Measurements from ENCODE around the gene EBF3. TPM values are rescaled to one million over a fixed set of nuclear protein-coding genes. Genes with fewer than 3 reads are reported as not detected.

EBF3 gene
- total and polyA plus RNA-seq, 2 experiments from 2014 or later, result 0.27 to 0.49 TPM

DNA sequence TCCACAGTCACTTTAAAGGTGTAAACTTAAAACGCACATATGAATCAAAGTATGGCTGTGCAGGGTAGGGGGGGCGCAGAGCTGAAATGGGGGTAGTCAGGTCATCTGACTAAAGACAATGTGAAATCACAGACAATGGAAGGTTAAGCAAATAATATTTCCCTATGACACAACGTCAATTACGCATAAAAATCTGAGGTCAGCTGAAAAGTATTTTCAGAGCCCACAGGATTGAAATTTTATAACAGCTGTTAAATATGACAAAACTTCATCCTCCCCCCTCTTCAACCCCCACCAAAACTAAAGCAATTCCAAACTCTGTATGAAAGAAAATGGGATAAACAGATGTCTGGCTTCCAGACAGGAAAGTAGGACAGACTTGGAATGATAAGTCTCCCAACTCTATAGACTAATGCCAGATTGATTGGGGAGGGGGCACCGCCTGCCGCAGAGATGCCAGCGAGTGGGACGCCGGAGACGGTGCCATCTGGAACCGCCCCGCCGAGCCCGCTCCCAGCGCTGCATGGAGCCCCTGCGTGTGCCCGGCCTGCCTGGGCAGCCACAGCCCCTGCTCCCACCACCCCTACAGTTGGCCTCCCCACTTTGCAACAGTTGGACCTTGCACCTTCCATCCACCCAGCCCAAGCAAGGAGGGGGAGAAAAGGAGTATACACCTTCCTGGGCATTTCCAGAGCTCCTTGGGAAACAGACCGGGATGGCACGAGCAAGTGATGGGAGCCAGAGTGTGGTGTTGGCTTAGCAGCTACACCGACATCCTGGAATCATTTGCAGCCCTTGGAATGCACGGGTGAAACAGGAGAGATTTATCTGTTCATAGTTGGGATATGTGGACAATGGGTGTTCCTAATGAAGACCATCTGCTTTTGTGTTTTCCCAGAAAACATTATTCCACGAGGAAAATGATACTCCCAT lies 10.7 kb downstream of the EBF3 start (continued):
- TF ChIP-seq, protein P1, sequence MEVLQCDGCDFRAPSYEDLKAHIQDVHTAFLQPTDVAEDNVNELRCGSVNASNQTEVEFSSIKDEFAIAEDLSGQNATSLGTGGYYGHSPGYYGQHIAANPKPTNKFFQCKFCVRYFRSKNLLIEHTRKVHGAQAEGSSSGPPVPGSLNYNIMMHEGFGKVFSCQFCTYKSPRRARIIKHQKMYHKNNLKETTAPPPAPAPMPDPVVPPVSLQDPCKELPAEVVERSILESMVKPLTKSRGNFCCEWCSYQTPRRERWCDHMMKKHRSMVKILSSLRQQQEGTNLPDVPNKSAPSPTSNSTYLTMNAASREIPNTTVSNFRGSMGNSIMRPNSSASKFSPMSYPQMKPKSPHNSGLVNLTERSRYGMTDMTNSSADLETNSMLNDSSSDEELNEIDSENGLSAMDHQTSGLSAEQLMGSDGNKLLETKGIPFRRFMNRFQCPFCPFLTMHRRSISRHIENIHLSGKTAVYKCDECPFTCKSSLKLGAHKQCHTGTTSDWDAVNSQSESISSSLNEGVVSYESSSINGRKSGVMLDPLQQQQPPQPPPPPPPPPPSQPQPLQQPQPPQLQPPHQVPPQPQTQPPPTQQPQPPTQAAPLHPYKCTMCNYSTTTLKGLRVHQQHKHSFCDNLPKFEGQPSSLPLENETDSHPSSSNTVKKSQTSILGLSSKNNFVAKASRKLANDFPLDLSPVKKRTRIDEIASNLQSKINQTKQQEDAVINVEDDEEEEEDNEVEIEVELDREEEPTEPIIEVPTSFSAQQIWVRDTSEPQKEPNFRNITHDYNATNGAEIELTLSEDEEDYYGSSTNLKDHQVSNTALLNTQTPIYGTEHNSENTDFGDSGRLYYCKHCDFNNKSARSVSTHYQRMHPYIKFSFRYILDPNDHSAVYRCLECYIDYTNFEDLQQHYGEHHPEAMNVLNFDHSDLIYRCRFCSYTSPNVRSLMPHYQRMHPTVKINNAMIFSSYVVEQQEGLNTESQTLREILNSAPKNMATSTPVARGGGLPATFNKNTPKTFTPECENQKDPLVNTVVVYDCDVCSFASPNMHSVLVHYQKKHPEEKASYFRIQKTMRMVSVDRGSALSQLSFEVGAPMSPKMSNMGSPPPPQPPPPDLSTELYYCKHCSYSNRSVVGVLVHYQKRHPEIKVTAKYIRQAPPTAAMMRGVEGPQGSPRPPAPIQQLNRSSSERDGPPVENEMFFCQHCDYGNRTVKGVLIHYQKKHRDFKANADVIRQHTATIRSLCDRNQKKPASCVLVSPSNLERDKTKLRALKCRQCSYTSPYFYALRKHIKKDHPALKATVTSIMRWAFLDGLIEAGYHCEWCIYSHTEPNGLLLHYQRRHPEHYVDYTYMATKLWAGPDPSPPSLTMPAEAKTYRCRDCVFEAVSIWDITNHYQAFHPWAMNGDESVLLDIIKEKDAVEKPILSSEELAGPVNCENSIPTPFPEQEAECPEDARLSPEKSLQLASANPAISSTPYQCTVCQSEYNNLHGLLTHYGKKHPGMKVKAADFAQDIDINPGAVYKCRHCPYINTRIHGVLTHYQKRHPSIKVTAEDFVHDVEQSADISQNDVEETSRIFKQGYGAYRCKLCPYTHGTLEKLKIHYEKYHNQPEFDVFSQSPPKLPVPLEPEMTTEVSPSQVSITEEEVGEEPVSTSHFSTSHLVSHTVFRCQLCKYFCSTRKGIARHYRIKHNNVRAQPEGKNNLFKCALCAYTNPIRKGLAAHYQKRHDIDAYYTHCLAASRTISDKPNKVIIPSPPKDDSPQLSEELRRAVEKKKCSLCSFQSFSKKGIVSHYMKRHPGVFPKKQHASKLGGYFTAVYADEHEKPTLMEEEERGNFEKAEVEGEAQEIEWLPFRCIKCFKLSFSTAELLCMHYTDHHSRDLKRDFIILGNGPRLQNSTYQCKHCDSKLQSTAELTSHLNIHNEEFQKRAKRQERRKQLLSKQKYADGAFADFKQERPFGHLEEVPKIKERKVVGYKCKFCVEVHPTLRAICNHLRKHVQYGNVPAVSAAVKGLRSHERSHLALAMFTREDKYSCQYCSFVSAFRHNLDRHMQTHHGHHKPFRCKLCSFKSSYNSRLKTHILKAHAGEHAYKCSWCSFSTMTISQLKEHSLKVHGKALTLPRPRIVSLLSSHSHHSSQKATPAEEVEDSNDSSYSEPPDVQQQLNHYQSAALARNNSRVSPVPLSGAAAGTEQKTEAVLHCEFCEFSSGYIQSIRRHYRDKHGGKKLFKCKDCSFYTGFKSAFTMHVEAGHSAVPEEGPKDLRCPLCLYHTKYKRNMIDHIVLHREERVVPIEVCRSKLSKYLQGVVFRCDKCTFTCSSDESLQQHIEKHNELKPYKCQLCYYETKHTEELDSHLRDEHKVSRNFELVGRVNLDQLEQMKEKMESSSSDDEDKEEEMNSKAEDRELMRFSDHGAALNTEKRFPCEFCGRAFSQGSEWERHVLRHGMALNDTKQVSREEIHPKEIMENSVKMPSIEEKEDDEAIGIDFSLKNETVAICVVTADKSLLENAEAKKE (CRISPR knock-in tag; IDR thresholded peaks at IDR 0.05), result no peak

GRCh38 chr10:129952378-129953118 lies 11.5 kb downstream of the EBF3 start:
- Histone ChIP-seq H3K36me3 (ENCODE audit: insufficient read depth) (no peaks in the 10 kb centered on the region), H2AFZ (no peak overlapping the region), H3K79me2 (replicated peaks; ENCODE audit: insufficient read depth) (no peaks in the 10 kb centered on the region), H3F3A (replicated peaks; ENCODE audit: low read depth) (peaks cover 6% of the 10 kb centered on the region; the same call in 1 of the 2 replicates), H3K4me2 (no peak overlapping the region), H4K20me1 (replicated peaks; ENCODE audit: insufficient read depth) (no peaks in the 10 kb centered on the region), H3K4me1 (ENCODE audit: insufficient read depth) (peaks cover 45% of the 10 kb centered on the region), H3K27me3 (ENCODE audit: insufficient read depth) (peaks cover 58% of the 10 kb centered on the region), H3K4me3 (no peak overlapping the region), H3K9me2 (ENCODE audit: insufficient read depth) (no peaks in the 10 kb centered on the region), H3K27ac (ENCODE audit: low read depth) (no peak overlapping the region)
- no peak overlapping the region for H3K4me3 Mint-ChIP-seq
- TF ChIP-seq, protein P2, sequence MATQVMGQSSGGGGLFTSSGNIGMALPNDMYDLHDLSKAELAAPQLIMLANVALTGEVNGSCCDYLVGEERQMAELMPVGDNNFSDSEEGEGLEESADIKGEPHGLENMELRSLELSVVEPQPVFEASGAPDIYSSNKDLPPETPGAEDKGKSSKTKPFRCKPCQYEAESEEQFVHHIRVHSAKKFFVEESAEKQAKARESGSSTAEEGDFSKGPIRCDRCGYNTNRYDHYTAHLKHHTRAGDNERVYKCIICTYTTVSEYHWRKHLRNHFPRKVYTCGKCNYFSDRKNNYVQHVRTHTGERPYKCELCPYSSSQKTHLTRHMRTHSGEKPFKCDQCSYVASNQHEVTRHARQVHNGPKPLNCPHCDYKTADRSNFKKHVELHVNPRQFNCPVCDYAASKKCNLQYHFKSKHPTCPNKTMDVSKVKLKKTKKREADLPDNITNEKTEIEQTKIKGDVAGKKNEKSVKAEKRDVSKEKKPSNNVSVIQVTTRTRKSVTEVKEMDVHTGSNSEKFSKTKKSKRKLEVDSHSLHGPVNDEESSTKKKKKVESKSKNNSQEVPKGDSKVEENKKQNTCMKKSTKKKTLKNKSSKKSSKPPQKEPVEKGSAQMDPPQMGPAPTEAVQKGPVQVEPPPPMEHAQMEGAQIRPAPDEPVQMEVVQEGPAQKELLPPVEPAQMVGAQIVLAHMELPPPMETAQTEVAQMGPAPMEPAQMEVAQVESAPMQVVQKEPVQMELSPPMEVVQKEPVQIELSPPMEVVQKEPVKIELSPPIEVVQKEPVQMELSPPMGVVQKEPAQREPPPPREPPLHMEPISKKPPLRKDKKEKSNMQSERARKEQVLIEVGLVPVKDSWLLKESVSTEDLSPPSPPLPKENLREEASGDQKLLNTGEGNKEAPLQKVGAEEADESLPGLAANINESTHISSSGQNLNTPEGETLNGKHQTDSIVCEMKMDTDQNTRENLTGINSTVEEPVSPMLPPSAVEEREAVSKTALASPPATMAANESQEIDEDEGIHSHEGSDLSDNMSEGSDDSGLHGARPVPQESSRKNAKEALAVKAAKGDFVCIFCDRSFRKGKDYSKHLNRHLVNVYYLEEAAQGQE (IDR thresholded peaks at IDR 0.05; ENCODE audit: unreplicated experiment), result no peak
- TF ChIP-seq ZNF331 (CRISPR knock-in tag; IDR thresholded peaks at IDR 0.05; ENCODE audit: low read depth) (no peak), EZH2 (IDR thresholded peaks at IDR 0.05; ENCODE audit: low read depth, unreplicated experiment) (no peak), EZH2phosphoT487 (IDR thresholded peaks at IDR 0.05; ENCODE audit: unreplicated experiment) (no peak), ZNF114 (CRISPR knock-in tag; IDR thresholded peaks at IDR 0.05) (no peak), JUNB (IDR thresholded peaks at IDR 0.05; ENCODE audit: unreplicated experiment) (no peak)
- TF ChIP-seq, protein P3, sequence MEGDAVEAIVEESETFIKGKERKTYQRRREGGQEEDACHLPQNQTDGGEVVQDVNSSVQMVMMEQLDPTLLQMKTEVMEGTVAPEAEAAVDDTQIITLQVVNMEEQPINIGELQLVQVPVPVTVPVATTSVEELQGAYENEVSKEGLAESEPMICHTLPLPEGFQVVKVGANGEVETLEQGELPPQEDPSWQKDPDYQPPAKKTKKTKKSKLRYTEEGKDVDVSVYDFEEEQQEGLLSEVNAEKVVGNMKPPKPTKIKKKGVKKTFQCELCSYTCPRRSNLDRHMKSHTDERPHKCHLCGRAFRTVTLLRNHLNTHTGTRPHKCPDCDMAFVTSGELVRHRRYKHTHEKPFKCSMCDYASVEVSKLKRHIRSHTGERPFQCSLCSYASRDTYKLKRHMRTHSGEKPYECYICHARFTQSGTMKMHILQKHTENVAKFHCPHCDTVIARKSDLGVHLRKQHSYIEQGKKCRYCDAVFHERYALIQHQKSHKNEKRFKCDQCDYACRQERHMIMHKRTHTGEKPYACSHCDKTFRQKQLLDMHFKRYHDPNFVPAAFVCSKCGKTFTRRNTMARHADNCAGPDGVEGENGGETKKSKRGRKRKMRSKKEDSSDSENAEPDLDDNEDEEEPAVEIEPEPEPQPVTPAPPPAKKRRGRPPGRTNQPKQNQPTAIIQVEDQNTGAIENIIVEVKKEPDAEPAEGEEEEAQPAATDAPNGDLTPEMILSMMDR (conservative IDR thresholded peaks at IDR 0.05; ENCODE audit: low read depth in 2 of 2), result no peak
- no peaks in the 10 kb centered on the region for H3K9me3 Mint-ChIP-seq
- no peak overlapping the region for H3K27ac Mint-ChIP-seq
- peaks cover 60% of the 10 kb centered on the region for H3K27me3 Mint-ChIP-seq (ENCODE audit: insufficient read depth, low read depth, poor library complexity)
- peaks cover 50% of the 10 kb centered on the region for H3K4me1 Mint-ChIP-seq
- H3K36me3 Mint-ChIP-seq (ENCODE audit: low read depth), result no peaks in the 10 kb centered on the region
- DNase-seq (ENCODE audit: low spot score) (no peak), ATAC-seq (no peak)
